ENCODE measurements around the gene PDXK. TPM values are rescaled to one million over a fixed set of nuclear protein-coding genes. Genes with fewer than 3 reads are reported as not detected.

Gene PDXK
- polyA plus RNA-seq, 1 experiment: 129 TPM

DNA sequence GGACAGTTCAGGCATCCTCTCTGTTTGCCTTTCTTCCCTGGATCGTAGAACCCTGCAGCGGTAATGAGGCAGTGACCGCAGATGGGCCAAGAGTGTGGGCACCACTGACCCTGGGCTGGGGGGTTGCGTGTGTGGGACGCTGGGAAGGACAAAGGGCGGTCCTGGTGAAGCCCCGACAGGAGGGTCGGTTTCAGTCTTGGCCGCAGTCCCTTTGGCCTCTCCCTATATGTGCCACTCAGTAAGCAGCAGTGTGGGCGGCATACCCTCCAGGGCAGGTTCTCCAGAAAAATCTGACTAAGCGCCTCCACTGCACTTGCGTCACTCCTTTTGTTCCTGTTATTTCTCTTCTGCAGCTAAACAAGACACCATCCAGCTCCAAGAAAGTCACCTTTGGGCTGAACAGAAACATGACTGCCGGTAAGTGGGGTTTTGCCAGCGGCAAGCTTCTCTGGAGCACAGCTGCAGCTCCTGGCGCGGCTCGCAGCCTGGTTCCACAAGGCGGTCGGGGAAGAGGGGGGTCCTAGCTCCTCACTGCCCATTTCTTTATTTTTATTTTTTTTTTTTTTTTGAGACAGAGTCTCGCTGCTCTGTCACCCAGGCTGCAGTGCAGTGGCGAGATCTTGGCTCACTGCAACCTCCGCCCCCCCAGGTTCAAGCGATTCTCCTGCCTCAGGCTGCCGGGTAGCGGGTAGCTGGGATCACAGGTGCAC is 27.7 kb upstream of the PDXK start:
- H3K27ac ChIP-seq (ENCODE audit: low read depth, low read length): no peak overlapping the region
- TF ChIP-seq, protein P1, sequence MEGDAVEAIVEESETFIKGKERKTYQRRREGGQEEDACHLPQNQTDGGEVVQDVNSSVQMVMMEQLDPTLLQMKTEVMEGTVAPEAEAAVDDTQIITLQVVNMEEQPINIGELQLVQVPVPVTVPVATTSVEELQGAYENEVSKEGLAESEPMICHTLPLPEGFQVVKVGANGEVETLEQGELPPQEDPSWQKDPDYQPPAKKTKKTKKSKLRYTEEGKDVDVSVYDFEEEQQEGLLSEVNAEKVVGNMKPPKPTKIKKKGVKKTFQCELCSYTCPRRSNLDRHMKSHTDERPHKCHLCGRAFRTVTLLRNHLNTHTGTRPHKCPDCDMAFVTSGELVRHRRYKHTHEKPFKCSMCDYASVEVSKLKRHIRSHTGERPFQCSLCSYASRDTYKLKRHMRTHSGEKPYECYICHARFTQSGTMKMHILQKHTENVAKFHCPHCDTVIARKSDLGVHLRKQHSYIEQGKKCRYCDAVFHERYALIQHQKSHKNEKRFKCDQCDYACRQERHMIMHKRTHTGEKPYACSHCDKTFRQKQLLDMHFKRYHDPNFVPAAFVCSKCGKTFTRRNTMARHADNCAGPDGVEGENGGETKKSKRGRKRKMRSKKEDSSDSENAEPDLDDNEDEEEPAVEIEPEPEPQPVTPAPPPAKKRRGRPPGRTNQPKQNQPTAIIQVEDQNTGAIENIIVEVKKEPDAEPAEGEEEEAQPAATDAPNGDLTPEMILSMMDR (IDR thresholded peaks at IDR 0.05; ENCODE audit: low read depth, low read length): no peak
- no peaks in the 10 kb centered on the region; the same call in 1 of the 2 replicates for H3K9me3 ChIP-seq (ENCODE audit: control insufficient read depth, insufficient read depth, low read length)
- no peak for DNase-seq (ENCODE audit: low read depth, low spot score)
- no peak overlapping the region for H3K4me3 ChIP-seq (ENCODE audit: low read depth, low read length)
- H3K27me3 ChIP-seq (ENCODE audit: control insufficient read depth, insufficient read depth, low read length): no peaks in the 10 kb centered on the region
- CTCF ChIA-PET: no interaction called here
- POLR2A ChIA-PET: interaction anchor here (0.7 kb wide), 1 partner anchor 29 kb away, joined by 4 read pairs; no protein-coding TSS in a partner anchor

DNA sequence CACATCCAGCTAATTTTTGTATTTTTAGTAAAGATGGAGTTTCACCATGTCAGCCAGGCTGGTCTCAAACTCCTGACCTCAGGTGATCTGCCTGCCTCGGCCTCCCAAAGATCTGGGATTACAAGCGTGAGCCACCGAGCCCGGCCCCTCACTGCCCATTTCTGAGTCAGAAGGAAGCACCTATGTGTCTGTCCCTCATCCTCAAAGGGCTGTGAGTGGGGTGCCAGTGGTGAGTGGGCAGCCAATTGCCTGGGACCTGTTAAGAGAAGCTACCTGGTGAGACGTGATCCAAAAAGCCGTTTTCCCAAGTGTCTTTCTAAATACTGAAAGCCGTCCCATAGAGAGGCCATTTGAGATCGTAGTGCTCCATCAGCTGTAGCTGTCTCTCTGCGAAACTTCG is 27.1 kb upstream of the PDXK start:
- no peak overlapping the region for H3K4me3 ChIP-seq (ENCODE audit: low read depth, low read length)
- CTCF ChIA-PET: no interaction called here
- no peaks in the 10 kb centered on the region for H3K27me3 ChIP-seq (ENCODE audit: control insufficient read depth, insufficient read depth, low read length)
- POLR2A ChIA-PET: no interaction called here
- DNase-seq (ENCODE audit: low read depth, low spot score): no peak
- no peaks in the 10 kb centered on the region; the same call in 1 of the 2 replicates for H3K9me3 ChIP-seq (ENCODE audit: control insufficient read depth, insufficient read depth, low read length)
- TF ChIP-seq, protein P1 (IDR thresholded peaks at IDR 0.05; ENCODE audit: low read depth, low read length): no peak
- no peak overlapping the region for H3K27ac ChIP-seq (ENCODE audit: low read depth, low read length)

DNA sequence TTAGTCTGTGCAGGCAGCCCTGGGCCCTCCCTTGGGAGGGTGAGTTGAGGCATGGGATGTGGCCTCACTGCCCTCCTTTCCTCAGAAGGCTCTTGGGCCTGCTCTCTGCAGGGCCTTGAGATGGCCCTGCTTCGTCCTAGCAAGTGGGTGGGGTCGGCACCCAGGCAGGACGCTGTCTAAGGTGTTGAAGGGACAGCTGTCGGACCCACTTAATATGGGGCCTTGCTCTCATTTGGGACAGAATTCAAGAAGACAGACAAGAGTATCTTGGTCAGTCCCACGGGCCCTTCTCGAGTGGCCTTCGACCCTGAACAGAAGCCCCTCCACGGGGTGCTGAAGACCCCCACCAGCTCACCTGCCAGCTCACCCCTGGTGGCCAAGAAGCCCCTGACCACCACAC is 26.0 kb upstream of the PDXK start:
- CTCF ChIA-PET: no interaction called here

DNA sequence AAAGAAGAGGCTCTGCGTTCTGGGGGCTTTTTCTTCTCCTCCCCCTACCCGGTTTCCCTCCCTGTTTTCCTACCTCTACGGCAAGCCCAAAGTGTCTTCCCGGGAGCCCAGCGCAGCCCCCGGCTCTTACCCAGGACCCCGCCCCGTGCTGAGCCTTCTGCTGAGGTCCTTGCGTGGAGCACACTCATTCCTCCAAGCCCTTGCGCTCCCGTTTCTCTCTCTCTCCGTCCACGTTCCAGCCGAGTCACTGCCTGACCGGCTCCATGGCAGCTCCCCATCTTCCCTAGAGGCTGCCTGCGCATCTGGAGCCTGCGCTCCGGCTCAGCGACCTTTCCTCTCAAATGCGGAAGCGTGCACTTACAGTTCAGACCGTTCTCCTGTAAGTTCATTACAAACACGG is 24.9 kb upstream of the PDXK start:
- POLR2A ChIA-PET: no interaction called here
- DNase-seq (ENCODE audit: low read depth, low spot score): no peak
- CTCF ChIA-PET: interaction anchor here (0.8 kb wide), 1 partner anchor 34 kb away, joined by 4 read pairs; no protein-coding TSS in a partner anchor

More for the DNA sequence above, 26.0 kb upstream of the PDXK start:
- Histone ChIP-seq H3K4me3 (ENCODE audit: low read depth, low read length) (no peak overlapping the region), H3K9me3 (ENCODE audit: control insufficient read depth, insufficient read depth, low read length) (no peaks in the 10 kb centered on the region; the same call in 1 of the 2 replicates), H3K27ac (ENCODE audit: low read depth, low read length) (no peak overlapping the region), H3K27me3 (ENCODE audit: control insufficient read depth, insufficient read depth, low read length) (no peaks in the 10 kb centered on the region)
- TF ChIP-seq, protein P1 (IDR thresholded peaks at IDR 0.05; ENCODE audit: low read depth, low read length): no peak
- POLR2A ChIA-PET: no interaction called here
- no peak for DNase-seq (ENCODE audit: low read depth, low spot score)

More for the DNA sequence above, 24.9 kb upstream of the PDXK start:
- Histone ChIP-seq H3K27me3 (ENCODE audit: control insufficient read depth, insufficient read depth, low read length) (no peaks in the 10 kb centered on the region), H3K27ac (ENCODE audit: low read depth, low read length) (no peak overlapping the region), H3K9me3 (ENCODE audit: control insufficient read depth, insufficient read depth, low read length) (no peaks in the 10 kb centered on the region; the same call in 1 of the 2 replicates), H3K4me3 (ENCODE audit: low read depth, low read length) (no peak overlapping the region)
- TF ChIP-seq, protein P1 (IDR thresholded peaks at IDR 0.05; ENCODE audit: low read depth, low read length): no peak

Measured in AG04450 (cell line).